ENCODE results near the gene PTPN4.

Gene PTPN4

DNA sequence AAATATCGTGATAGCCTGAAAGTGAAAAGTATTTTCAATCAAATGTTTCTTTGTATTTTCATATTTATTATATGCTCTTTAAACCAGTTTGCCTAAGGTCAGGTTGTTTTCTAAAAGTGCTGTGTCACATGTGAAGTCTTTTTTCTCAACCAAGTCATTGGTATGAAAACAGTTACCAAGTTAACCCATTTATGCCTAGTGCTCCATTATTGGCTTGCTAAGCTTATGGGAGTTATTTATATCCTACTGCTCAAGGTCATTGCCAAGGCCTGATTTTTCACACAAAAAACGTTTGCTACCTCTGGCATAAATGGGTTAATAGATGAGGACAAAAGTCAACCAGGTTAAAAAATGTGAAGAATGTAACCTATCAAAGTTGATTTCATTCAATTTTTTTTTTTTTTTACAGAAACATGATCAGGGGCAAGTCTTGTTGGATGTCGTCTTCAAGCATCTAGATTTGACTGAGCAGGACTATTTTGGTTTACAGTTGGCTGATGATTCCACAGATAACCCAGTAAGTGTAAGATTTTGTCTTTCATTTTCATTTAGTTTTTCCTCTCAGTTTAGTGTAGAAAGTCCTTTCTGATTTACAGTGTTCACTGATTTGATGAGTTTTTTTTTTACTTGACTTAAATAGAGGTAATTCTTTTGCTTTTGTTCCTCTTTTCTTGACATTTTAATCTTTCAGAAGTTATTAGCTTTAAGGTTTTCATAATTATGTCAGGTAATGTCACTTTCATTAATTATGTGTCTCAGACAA is 102.6 kb downstream of the PTPN4 start:
- TF ChIP-seq CREB1 (IDR thresholded peaks at IDR 0.05; ENCODE audit: low read depth) = no peak
- TF ChIP-seq, protein P1, sequence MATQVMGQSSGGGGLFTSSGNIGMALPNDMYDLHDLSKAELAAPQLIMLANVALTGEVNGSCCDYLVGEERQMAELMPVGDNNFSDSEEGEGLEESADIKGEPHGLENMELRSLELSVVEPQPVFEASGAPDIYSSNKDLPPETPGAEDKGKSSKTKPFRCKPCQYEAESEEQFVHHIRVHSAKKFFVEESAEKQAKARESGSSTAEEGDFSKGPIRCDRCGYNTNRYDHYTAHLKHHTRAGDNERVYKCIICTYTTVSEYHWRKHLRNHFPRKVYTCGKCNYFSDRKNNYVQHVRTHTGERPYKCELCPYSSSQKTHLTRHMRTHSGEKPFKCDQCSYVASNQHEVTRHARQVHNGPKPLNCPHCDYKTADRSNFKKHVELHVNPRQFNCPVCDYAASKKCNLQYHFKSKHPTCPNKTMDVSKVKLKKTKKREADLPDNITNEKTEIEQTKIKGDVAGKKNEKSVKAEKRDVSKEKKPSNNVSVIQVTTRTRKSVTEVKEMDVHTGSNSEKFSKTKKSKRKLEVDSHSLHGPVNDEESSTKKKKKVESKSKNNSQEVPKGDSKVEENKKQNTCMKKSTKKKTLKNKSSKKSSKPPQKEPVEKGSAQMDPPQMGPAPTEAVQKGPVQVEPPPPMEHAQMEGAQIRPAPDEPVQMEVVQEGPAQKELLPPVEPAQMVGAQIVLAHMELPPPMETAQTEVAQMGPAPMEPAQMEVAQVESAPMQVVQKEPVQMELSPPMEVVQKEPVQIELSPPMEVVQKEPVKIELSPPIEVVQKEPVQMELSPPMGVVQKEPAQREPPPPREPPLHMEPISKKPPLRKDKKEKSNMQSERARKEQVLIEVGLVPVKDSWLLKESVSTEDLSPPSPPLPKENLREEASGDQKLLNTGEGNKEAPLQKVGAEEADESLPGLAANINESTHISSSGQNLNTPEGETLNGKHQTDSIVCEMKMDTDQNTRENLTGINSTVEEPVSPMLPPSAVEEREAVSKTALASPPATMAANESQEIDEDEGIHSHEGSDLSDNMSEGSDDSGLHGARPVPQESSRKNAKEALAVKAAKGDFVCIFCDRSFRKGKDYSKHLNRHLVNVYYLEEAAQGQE (IDR thresholded peaks at IDR 0.05; ENCODE audit: low read depth) = no peak
- no peak for TF ChIP-seq EP300 (IDR thresholded peaks at IDR 0.05; ENCODE audit: borderline replicate concordance)
- no peak for TF ChIP-seq TCF12 (IDR thresholded peaks at IDR 0.05; ENCODE audit: low read depth)
- TF ChIP-seq USF1 (IDR thresholded peaks at IDR 0.05) = no peak

- TF ChIP-seq NFIC (IDR thresholded peaks at IDR 0.05) (no peak), TAF1 (IDR thresholded peaks at IDR 0.05; ENCODE audit: low read depth) (no peak), EGR1 (IDR thresholded peaks at IDR 0.05) (no peak), RAD21 (IDR thresholded peaks at IDR 0.05; ENCODE audit: low read depth) (no peak), EP300 (IDR thresholded peaks at IDR 0.05; ENCODE audit: borderline replicate concordance) (no peak), ZBTB7A (IDR thresholded peaks at IDR 0.05; ENCODE audit: low read depth) (no peak), USF1 (IDR thresholded peaks at IDR 0.05) (no peak), MAX (IDR thresholded peaks at IDR 0.05) (no peak)
- TF ChIP-seq, protein P1 (IDR thresholded peaks at IDR 0.05; ENCODE audit: low read depth) = no peak
Measured at GRCh38 chr2:119864318-119864717, 104.6 kb downstream of the PTPN4 start.

DNA sequence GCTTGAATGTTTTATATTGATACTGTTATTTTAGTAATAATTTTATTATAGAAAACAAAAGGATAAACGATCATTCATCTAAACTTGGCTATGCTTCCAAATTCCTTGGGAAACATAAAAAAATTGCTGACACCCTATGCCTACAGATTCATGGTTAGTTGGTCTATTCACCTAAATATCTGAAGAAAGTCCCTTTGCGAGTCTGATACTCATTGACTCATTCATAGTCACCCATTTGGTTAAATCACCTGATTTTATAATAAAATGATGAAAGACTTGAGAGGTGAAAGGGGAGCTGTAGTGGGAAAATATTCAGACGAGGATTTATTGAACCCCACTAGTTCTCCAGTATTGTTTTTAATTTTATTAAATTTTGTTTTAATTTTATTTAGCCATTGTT is 112.0 kb downstream of the PTPN4 start:
- no peak for TF ChIP-seq RAD21 (IDR thresholded peaks at IDR 0.05; ENCODE audit: low read depth)
- no peak for TF ChIP-seq TCF12 (IDR thresholded peaks at IDR 0.05; ENCODE audit: low read depth)
- TF ChIP-seq, protein P1 (IDR thresholded peaks at IDR 0.05; ENCODE audit: low read depth) = no peak
- TF ChIP-seq YY1 (IDR thresholded peaks at IDR 0.05; ENCODE audit: low read depth) = no peak
- TF ChIP-seq TAF1 (IDR thresholded peaks at IDR 0.05; ENCODE audit: low read depth) = no peak

GRCh38 chr2:119873350-119874315 is 113.9 kb downstream of the PTPN4 start:
- TF ChIP-seq EP300 (IDR thresholded peaks at IDR 0.05; ENCODE audit: borderline replicate concordance) = no peak
- TF ChIP-seq MAX (IDR thresholded peaks at IDR 0.05) = no peak

DNA sequence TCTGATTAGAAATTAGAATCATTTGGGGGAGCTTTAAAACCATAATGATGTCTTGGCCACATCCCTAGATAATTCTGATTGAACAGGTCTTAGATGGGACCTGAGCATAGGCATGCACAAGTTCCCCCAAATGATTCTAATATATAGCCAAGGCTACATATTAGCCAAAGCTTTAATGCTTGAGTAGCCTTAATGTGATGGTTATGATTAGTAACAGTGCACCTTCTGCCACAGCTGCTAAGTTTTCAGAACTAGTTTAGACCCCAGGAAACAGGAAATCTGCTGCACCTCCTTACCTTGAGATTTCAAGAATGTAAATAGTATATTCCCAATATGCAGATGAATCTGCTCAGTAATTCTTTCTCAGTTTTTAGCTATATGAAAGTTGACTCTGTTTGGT is 119.8 kb downstream of the PTPN4 start:
- TF ChIP-seq RAD21 (IDR thresholded peaks at IDR 0.05; ENCODE audit: low read depth) (no peak), YY1 (IDR thresholded peaks at IDR 0.05; ENCODE audit: low read depth) (no peak), USF1 (IDR thresholded peaks at IDR 0.05) (no peak), CREB1 (IDR thresholded peaks at IDR 0.05; ENCODE audit: low read depth) (no peak), MAX (IDR thresholded peaks at IDR 0.05) (no peak), TCF12 (IDR thresholded peaks at IDR 0.05; ENCODE audit: low read depth) (no peak), CEBPB (IDR thresholded peaks at IDR 0.05) (no peak), TAF1 (IDR thresholded peaks at IDR 0.05; ENCODE audit: low read depth) (no peak), FOXM1 (IDR thresholded peaks at IDR 0.05; ENCODE audit: borderline replicate concordance, low read depth) (no peak), NFIC (IDR thresholded peaks at IDR 0.05) (no peak), TEAD4 (IDR thresholded peaks at IDR 0.05) (no peak), ZBTB7A (IDR thresholded peaks at IDR 0.05; ENCODE audit: low read depth) (no peak), EGR1 (IDR thresholded peaks at IDR 0.05) (no peak)
- TF ChIP-seq, protein P1 (IDR thresholded peaks at IDR 0.05; ENCODE audit: low read depth) = no peak
